SH-SY5Y (cell line): ENCODE results near the gene SLC39A13.

Experiments
- GATA2 ChIP-seq: IDR thresholded peaks from 2 replicates; pipeline ENCODE4 v1.6.1; 2011; ENCODE audit warnings: mild to moderate bottlenecking, low read depth, low read length
- GATA3 ChIP-seq: IDR thresholded peaks from 2 replicates; pipeline ENCODE4 v1.6.1; 2011; ENCODE audit warnings: low read depth, mild to moderate bottlenecking, low read length, moderate library complexity

GRCh38 chr11:47392546-47393162 is 15.7 kb upstream of the SLC39A13 start:
- TF ChIP-seq GATA2 = no peak
- no peak for TF ChIP-seq GATA3
